Activated naive CD4-positive, alpha-beta T cell treated with anti-CD3 and anti-CD28 coated beads for 36 hours (primary cell): ENCODE results near the gene ITGA11. TPM values are rescaled to one million over a fixed set of nuclear protein-coding genes. Genes with fewer than 3 reads are reported as not detected.

Experiments used
- CTCF ChIA-PET: fragments of 350-600 bp; sonication (Branson Sonifier 250); formaldehyde crosslinking; loops from one replicate; lab custom pipeline; 2021; ENCODE audit warnings: antibody characterized with exemption; lab: Charles Lee
- DNase-seq: peaks from one replicate; pipeline ENCODE4 v3.0.0-alpha.2; 2020
- H3K27ac Mint-ChIP-seq: one replicate; pipeline ENCODE4 v1.8.0; 2021; ENCODE audit warnings: mild to moderate bottlenecking, mixed read lengths
- H3K27me3 Mint-ChIP-seq: one replicate; pipeline ENCODE4 v1.8.0; 2021; ENCODE audit warnings: low read depth, mixed read lengths
- H3K36me3 Mint-ChIP-seq: one replicate; pipeline ENCODE4 v1.8.0; 2021; ENCODE audit warnings: low read depth, mixed read lengths
- H3K4me1 Mint-ChIP-seq: one replicate; pipeline ENCODE4 v1.8.0; 2021; ENCODE audit warnings: low read depth, mixed read lengths
- H3K4me3 Mint-ChIP-seq: one replicate; pipeline ENCODE4 v1.8.0; 2021; ENCODE audit warnings: mild to moderate bottlenecking, moderate library complexity, mixed read lengths
- H3K9me3 Mint-ChIP-seq: one replicate; pipeline ENCODE4 v1.8.0; 2021; ENCODE audit warnings: mixed read lengths
- intact Hi-C: fragments of 100-400 bp; cut with micrococcal nuclease; formaldehyde crosslinking; loops from one replicate; pipeline ENCODE4 v1.15.1; 2023
- total RNA-seq, 2 experiments: library from RNA; stranded (reverse); gene quantifications; one replicate each; pipeline ENCODE4 v1.2.3, GENCODE V29; 2021

Gene ITGA11, protein sequence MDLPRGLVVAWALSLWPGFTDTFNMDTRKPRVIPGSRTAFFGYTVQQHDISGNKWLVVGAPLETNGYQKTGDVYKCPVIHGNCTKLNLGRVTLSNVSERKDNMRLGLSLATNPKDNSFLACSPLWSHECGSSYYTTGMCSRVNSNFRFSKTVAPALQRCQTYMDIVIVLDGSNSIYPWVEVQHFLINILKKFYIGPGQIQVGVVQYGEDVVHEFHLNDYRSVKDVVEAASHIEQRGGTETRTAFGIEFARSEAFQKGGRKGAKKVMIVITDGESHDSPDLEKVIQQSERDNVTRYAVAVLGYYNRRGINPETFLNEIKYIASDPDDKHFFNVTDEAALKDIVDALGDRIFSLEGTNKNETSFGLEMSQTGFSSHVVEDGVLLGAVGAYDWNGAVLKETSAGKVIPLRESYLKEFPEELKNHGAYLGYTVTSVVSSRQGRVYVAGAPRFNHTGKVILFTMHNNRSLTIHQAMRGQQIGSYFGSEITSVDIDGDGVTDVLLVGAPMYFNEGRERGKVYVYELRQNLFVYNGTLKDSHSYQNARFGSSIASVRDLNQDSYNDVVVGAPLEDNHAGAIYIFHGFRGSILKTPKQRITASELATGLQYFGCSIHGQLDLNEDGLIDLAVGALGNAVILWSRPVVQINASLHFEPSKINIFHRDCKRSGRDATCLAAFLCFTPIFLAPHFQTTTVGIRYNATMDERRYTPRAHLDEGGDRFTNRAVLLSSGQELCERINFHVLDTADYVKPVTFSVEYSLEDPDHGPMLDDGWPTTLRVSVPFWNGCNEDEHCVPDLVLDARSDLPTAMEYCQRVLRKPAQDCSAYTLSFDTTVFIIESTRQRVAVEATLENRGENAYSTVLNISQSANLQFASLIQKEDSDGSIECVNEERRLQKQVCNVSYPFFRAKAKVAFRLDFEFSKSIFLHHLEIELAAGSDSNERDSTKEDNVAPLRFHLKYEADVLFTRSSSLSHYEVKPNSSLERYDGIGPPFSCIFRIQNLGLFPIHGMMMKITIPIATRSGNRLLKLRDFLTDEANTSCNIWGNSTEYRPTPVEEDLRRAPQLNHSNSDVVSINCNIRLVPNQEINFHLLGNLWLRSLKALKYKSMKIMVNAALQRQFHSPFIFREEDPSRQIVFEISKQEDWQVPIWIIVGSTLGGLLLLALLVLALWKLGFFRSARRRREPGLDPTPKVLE
- total RNA-seq: under 1 TPM; 0.02 to 0.12 TPM

DNA sequence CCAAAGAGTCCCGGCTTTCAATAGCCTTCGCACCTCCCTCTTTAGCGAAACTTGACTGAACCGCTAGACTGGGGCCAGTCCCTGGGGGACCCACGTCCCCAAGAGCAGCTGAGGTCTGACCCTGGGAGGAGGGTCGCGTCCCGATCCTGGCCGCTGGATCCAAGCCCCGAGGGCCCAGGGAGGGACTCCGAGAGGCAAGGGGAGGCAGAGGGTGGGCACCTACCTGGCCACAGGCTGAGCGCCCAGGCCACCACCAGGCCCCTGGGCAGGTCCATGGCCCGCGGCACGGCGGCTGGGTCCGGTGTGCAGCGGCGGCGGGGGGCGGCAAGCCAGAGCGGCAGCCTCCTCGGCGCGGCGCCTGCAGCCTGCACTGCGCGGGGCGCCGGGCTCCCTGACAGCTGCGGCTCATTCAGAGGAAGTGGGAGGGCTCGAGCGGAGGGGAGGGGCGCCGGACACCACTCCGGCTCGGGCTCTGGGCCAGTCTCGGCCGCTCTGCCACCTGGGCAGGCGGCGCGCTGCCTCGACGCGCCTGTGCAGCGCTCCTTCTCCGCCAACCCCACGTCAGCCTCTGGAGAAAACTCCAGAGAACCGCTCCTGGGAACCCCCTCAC, at the start of gene ITGA11:
TSS of gene ITGA11 (minus strand) at position 372 of the 610 bp plus-strand sequence. CDS start at position 275, 97 bp downstream.
- H3K36me3 Mint-ChIP-seq: no peaks in the 10 kb centered on the region
- CTCF ChIA-PET: interaction anchor here (0.8 kb wide), 1 partner anchor 125 kb away, joined by 3 read pairs; no protein-coding TSS in a partner anchor
- intact Hi-C loops: no loop called here
- H3K4me3 Mint-ChIP-seq: no peak within 1 kb of the TSS
- no peaks in the 10 kb centered on the region for H3K9me3 Mint-ChIP-seq
- H3K4me1 Mint-ChIP-seq: no peaks in the 10 kb centered on the region
- H3K27ac Mint-ChIP-seq: no peak within 1 kb of the TSS
- no peak for DNase-seq
- H3K27me3 Mint-ChIP-seq: peaks cover 45% of the 10 kb centered on the region

DNA sequence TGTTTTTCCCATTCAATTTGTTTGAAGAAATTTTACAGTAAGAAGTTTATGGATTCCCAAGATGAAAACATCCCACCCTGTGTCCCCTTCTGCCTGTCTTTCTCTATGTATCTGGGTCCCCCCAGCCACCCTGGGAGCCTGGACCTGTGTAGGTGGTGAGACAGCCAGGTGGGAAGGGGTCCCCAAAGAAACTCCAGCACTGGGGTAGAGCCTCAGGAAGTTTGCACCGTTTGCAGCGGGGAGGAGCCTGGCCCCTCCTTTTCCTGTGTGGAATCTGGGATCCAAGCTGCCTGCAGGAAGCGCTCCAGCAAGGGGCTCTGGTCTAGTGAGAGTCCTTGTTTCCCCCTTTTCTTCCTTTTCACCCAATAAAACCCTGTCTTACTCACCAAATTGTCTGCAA, 49.4 kb upstream of the ITGA11 start:
- DNase-seq: no peak
- no peak overlapping the region for H3K4me3 Mint-ChIP-seq
- H3K27me3 Mint-ChIP-seq: peaks cover 7% of the 10 kb centered on the region
- H3K4me1 Mint-ChIP-seq: no peaks in the 10 kb centered on the region
- H3K36me3 Mint-ChIP-seq: no peaks in the 10 kb centered on the region
- CTCF ChIA-PET: no interaction called here
- intact Hi-C loops: no loop called here
- H3K27ac Mint-ChIP-seq: no peak overlapping the region
- no peaks in the 10 kb centered on the region for H3K9me3 Mint-ChIP-seq

DNA sequence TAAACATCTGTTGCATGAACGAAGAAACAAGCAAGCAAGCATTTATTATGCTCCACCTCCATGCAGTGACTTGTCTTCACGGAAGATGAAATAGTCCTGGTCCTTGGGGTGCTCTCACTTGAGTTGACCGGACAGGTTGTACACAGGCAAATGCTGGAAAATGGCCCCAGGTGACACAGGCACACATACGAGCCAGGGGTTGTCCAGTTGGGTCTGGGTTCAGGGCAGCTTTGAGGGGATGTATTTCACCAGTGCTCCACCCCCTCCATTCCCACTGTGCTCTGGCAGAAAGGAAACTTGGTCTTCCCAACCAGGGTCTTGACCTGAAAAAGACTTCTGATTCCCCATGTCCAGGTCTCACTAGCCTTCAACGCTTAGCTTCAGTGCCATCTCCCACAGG, 48.3 kb upstream of the ITGA11 start:
- intact Hi-C loops: no loop called here
- Mint-ChIP-seq H3K27me3 (peaks cover 8% of the 10 kb centered on the region), H3K9me3 (no peaks in the 10 kb centered on the region), H3K36me3 (no peaks in the 10 kb centered on the region), H3K4me1 (no peaks in the 10 kb centered on the region), H3K27ac (no peak overlapping the region), H3K4me3 (no peak overlapping the region)
- CTCF ChIA-PET: no interaction called here
- DNase-seq: no peak

DNA sequence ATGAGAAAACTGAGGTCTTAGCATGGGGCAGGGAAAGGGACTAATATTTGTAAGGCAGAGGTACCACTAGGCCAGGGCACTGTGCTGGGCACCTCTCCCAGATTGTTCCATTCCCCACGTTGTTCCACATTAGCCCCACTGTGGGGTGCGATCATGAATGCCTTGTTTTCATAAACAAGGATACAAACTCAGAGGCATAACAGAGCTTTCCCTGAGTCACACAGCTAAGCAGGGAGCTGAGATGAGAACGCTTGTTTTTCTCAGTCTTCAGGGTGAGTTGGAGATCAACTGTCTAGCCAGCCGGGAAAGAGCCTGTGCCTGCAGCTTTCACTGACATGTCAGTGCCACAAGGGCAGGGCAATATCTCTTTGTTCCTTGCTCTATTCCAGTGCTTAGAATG, 47.9 kb upstream of the ITGA11 start:
- Mint-ChIP-seq H3K36me3 (no peaks in the 10 kb centered on the region), H3K4me1 (no peaks in the 10 kb centered on the region), H3K4me3 (no peak overlapping the region), H3K27ac (no peak overlapping the region), H3K27me3 (peaks cover 8% of the 10 kb centered on the region), H3K9me3 (no peaks in the 10 kb centered on the region)
- DNase-seq: no peak
- intact Hi-C loops: no loop called here
- CTCF ChIA-PET: no interaction called here

DNA sequence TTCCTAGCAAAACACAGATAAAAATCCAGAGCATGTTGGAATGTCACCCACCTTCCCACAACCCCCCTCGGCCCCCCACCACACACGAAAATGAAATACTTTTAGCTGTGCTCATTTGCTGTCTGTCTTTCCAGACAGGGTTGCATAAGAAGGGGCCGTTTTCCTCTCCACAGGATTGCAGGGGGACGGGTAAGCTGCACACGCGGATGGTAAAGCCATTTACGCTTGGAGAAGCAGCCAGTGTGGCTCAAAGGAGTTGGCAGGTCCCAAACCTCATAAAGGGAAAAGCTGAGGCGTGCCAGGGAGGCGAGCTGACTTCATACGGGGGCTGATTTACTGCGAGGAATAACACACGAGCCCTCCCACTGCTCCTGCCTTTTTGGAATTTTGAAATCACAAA, 47.4 kb upstream of the ITGA11 start:
- no peaks in the 10 kb centered on the region for H3K4me1 Mint-ChIP-seq
- CTCF ChIA-PET: no interaction called here

DNA sequence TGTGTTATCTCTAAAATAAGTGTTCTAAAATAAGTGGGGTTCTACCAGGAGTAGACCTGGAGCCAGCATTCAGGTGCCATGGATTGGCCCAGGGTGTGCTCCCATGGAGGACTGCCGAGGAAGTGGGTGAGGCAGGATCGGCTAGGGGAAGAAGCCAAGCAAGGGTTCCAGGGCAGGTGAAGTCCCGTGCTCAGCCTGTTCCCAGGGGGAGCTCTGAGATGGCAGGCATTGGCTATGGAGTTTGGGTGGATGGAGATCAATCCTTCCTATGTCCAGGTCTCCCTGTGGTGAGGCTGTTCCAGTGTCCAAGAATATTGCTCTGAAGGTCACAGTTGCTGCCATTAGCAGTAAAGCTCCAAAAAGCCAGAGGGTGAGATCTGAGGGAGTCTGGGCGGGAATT, 46.9 kb upstream of the ITGA11 start:
- DNase-seq: no peak
- H3K9me3 Mint-ChIP-seq: no peaks in the 10 kb centered on the region
- CTCF ChIA-PET: no interaction called here
- intact Hi-C loops: no loop called here
- H3K27ac Mint-ChIP-seq: no peak overlapping the region
- H3K36me3 Mint-ChIP-seq: no peaks in the 10 kb centered on the region
- no peaks in the 10 kb centered on the region for H3K4me1 Mint-ChIP-seq
- H3K4me3 Mint-ChIP-seq: no peak overlapping the region
- peaks cover 8% of the 10 kb centered on the region for H3K27me3 Mint-ChIP-seq

More for the DNA sequence above, 47.4 kb upstream of the ITGA11 start:
- Mint-ChIP-seq H3K9me3 (no peaks in the 10 kb centered on the region), H3K36me3 (no peaks in the 10 kb centered on the region), H3K27ac (no peak overlapping the region), H3K27me3 (peaks cover 5% of the 10 kb centered on the region), H3K4me3 (no peak overlapping the region)
- intact Hi-C loops: no loop called here
- no peak for DNase-seq

DNA sequence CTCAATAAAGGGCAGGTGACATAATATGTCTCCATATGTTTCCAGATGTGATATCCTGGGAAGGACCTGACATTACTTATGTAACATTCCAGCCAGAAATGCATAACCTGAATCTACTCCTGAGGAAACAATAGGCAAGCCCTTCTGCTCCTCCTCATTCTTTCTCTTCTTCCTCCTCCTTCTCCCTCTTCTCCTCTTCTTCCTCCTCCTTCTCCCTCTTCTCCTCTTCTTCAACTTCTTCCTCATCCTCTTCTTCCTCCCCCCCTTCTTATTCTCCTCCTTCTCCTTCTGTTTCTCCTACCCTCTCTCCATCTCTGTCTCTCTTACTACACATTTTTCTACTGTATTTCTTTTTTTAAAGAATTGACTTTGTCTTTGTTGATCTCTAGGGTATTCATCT, 43.5 kb upstream of the ITGA11 start:
- intact Hi-C loops: no loop called here
- CTCF ChIA-PET: no interaction called here
- Mint-ChIP-seq H3K4me3 (no peak overlapping the region), H3K27me3 (peaks cover 4% of the 10 kb centered on the region), H3K36me3 (no peaks in the 10 kb centered on the region), H3K27ac (no peak overlapping the region), H3K9me3 (no peaks in the 10 kb centered on the region), H3K4me1 (no peaks in the 10 kb centered on the region)
- no peak for DNase-seq

DNA sequence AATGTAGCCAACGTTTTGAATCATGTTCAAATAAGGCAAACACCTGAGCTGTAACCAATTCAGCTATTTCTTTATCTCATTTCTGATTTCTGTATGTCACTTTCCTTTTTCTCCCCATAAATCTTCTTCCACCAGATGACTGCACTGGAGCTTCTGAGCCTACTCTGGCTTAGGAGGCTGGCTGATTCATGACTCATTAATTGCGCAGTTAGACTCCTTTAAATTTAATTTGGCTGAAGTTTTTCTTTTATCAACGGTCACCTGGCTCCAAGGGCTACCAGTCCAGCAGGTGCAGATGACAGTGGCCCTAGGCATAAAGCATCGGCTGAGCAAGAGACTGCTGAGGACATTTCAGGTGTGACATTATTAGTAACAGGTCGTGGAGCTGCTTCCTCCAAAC, 39.6 kb upstream of the ITGA11 start:
- H3K4me3 Mint-ChIP-seq: no peak overlapping the region
- no peak overlapping the region for H3K27ac Mint-ChIP-seq
- H3K36me3 Mint-ChIP-seq: no peaks in the 10 kb centered on the region
- no peaks in the 10 kb centered on the region for H3K9me3 Mint-ChIP-seq
- no peak for DNase-seq
- CTCF ChIA-PET: no interaction called here
- H3K4me1 Mint-ChIP-seq: no peaks in the 10 kb centered on the region
- intact Hi-C loops: no loop called here
- H3K27me3 Mint-ChIP-seq: peaks cover 4% of the 10 kb centered on the region

DNA sequence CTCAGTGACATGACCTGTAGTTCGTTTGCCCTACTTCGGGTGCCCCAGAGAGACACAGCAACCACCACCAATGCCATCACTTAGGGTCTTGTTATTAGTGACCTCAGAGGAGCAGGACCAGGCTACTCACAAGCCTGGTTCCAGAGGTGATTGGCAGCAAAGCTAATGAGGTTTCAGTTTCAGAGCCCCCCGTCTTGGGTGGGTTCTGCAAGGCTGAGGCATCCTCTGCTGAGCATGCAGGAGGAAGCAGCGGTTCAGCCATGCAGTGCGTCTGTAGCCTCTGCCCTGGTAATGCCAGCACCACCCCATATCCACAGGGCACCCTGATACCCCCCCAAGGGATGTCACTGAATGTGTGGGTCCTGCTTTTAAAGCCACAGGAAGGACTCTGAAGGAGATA, 39.0 kb upstream of the ITGA11 start:
- intact Hi-C loops: no loop called here
- no peak for DNase-seq
- Mint-ChIP-seq H3K36me3 (no peaks in the 10 kb centered on the region), H3K4me1 (no peaks in the 10 kb centered on the region), H3K4me3 (no peak overlapping the region), H3K27ac (no peak overlapping the region), H3K9me3 (no peaks in the 10 kb centered on the region), H3K27me3 (peaks cover 4% of the 10 kb centered on the region)
- CTCF ChIA-PET: no interaction called here

DNA sequence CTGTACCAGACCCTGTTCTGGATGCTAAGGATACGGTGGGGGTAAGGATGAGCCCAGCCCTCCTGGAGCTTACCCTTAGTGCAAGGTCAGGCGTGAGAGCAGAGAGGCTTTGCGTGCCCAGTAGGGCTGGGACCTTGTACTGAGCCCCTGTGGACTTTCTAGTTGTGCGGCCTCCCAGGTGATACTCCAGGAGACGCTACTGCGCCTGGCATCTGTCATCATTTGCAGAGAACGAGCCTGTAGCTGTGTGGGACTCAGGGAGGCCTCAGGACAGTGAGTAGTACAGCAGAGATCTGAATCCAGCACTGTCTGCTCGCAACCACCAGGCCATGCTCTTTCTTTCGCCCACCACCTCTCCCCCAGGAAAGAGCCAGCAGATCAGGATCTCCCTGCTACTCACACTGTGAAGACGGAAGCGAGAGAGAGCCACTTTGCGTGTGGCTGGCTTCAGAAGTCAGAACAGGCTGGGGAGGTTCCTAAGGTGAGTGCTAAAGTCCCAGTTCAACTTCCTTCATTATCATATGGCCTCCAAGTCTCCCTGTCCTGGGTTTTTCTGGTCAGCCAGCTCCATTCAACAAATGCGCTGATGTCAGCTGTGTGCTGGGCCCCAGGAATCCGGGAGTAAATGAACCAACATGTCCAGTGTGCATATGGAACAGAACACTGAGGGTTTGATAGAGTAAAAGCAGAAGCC, 38.2 kb upstream of the ITGA11 start:
- no peaks in the 10 kb centered on the region for H3K4me1 Mint-ChIP-seq
- H3K27me3 Mint-ChIP-seq: peaks cover 2% of the 10 kb centered on the region
- intact Hi-C loops: no loop called here
- H3K9me3 Mint-ChIP-seq: no peaks in the 10 kb centered on the region
- no peak overlapping the region for H3K4me3 Mint-ChIP-seq
- DNase-seq: no peak
- no peak overlapping the region for H3K27ac Mint-ChIP-seq
- CTCF ChIA-PET: interaction anchor here (1.8 kb wide), 1 partner anchor 80 kb away, joined by 5 read pairs; no protein-coding TSS in a partner anchor
- H3K36me3 Mint-ChIP-seq: no peaks in the 10 kb centered on the region

DNA sequence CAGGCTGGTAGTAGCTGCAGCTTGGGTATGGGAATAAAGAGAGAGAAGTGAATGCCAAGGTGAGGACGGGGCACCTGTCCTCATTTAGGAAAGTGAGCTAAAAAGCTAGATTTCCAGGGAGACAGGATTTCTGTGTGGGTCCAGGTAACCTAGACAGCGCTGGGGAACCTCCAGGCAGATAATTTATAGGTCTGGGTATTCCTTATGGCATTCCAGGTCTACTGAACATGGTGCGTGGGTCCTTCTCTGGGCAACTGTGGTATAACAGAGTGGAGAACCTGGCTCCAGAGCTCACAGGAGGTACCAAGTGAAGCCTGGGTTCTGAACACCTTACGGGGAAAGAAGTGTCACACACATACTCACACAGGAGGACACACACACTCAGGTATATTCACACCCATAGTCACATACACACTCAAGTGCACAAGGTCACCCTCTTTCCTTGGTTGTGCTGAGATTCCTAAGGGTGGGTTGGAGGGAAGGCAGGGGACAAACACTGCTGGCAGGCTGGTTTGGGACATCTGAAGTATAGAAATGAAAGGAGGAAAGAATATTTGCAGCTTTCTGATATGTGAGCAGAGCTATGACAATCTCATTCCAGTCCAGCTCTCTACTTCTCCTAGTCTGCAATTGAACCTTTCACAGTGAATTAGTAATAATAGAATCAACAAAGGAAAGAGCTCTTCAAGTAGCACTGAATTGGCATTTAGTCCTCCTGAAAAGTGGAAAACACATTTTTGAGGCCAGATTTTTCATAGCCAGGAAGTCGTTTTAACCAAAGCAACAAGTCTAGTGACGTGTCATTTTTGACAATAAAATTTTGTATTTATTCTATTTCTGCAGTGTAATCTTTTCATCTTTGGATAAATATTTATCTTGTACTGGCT, 37.4 kb upstream of the ITGA11 start:
- H3K27me3 Mint-ChIP-seq: peaks cover 2% of the 10 kb centered on the region

More for the DNA sequence above, 37.4 kb upstream of the ITGA11 start:
- intact Hi-C loops: no loop called here
- H3K9me3 Mint-ChIP-seq: no peaks in the 10 kb centered on the region
- H3K27ac Mint-ChIP-seq: no peak overlapping the region
- DNase-seq: no peak
- H3K36me3 Mint-ChIP-seq: no peaks in the 10 kb centered on the region
- H3K4me3 Mint-ChIP-seq: no peak overlapping the region
- CTCF ChIA-PET: interaction anchor here (0.6 to 1.8 kb wide), 2 partner anchors 66 to 81 kb away, joined by 4 to 5 read pairs; no protein-coding TSS in a partner anchor
- no peaks in the 10 kb centered on the region for H3K4me1 Mint-ChIP-seq
